Astrocyte (in vitro differentiated cells and primary cell): ENCODE data around the gene CABP4. TPM values are rescaled to one million over a fixed set of nuclear protein-coding genes. Genes with fewer than 3 reads are reported as not detected.
A peak's percentile ranks its signal among the peaks of the same experiment; 100 is the strongest.

Experiments
- DNase-seq: peaks from one replicate; pipeline ENCODE4 v3.0.0-alpha.2; 2010; ENCODE audit warnings: low read depth
- FAIRE-seq: peaks from 2 replicates; lab custom pipeline; 2011; peaks lifted over from hg19 to GRCh38; lab: Jason Lieb, UNC
- H2AFZ ChIP-seq: 2 replicates; pipeline ENCODE4 v1.6.0; 2012; ENCODE audit warnings: low read depth, low read length, inconsistent platforms
- H3K27ac ChIP-seq: 2 replicates; pipeline ENCODE4 v1.5.1; 2011; ENCODE audit warnings: low read depth, low read length, inconsistent platforms
- H3K27me3 ChIP-seq: 2 replicates; pipeline ENCODE4 v1.6.0; 2011; ENCODE audit warnings: low read length, inconsistent platforms; ENCODE audit not compliant: insufficient read depth
- H3K36me3 ChIP-seq: 2 replicates; pipeline ENCODE4 v1.5.1; 2011; ENCODE audit warnings: low read length, inconsistent platforms; ENCODE audit not compliant: insufficient read depth
- H3K4me1 ChIP-seq: 2 replicates; pipeline ENCODE4 v1.5.1; 2011; ENCODE audit warnings: low read length, inconsistent platforms; ENCODE audit not compliant: insufficient read depth
- H3K4me2 ChIP-seq: 2 replicates; pipeline ENCODE4 v1.6.0; 2012; ENCODE audit warnings: low read length, inconsistent platforms
- H3K4me3 ChIP-seq: 2 replicates; pipeline ENCODE4 v1.5.1; 2011; ENCODE audit warnings: low read depth, mild to moderate bottlenecking, low read length, inconsistent platforms; ENCODE audit not compliant: insufficient read depth
- H3K79me2 ChIP-seq: 2 replicates; pipeline ENCODE4 v1.6.0; 2012; ENCODE audit warnings: mild to moderate bottlenecking, low read length, inconsistent platforms; ENCODE audit not compliant: insufficient read depth
- H3K9ac ChIP-seq: 2 replicates; pipeline ENCODE4 v1.6.0; 2012; ENCODE audit warnings: mild to moderate bottlenecking, low read length, inconsistent platforms
- H3K9me3 ChIP-seq: 2 replicates; pipeline ENCODE4 v1.5.1; 2012; ENCODE audit warnings: low read depth, mild to moderate bottlenecking, low read length, inconsistent platforms; ENCODE audit not compliant: insufficient read depth
- H4K20me1 ChIP-seq: 2 replicates; pipeline ENCODE4 v1.6.0; 2012; ENCODE audit warnings: low read length, inconsistent platforms; ENCODE audit not compliant: insufficient read depth
- H3K27ac Mint-ChIP-seq: one replicate; pipeline ENCODE4 v1.8.0; 2021; ENCODE audit warnings: mild to moderate bottlenecking, mixed read lengths; ENCODE audit not compliant: unreplicated experiment
- H3K27me3 Mint-ChIP-seq: one replicate; pipeline ENCODE4 v1.8.0; 2021; ENCODE audit warnings: low read depth, mixed read lengths; ENCODE audit not compliant: unreplicated experiment
- H3K36me3 Mint-ChIP-seq: one replicate; pipeline ENCODE4 v1.8.0; 2021; ENCODE audit warnings: low read depth, mixed read lengths; ENCODE audit not compliant: unreplicated experiment
- H3K4me1 Mint-ChIP-seq: one replicate; pipeline ENCODE4 v1.8.0; 2021; ENCODE audit warnings: low read depth, mixed read lengths; ENCODE audit not compliant: unreplicated experiment
- H3K4me3 Mint-ChIP-seq: one replicate; pipeline ENCODE4 v1.8.0; 2021; ENCODE audit warnings: mild to moderate bottlenecking, moderate library complexity, mixed read lengths; ENCODE audit not compliant: unreplicated experiment
- H3K9me3 Mint-ChIP-seq: one replicate; pipeline ENCODE4 v1.8.0; 2021; ENCODE audit warnings: mild to moderate bottlenecking, mixed read lengths; ENCODE audit not compliant: unreplicated experiment
- CTCF ChIP-seq: IDR thresholded peaks from 2 replicates; pipeline ENCODE4 v1.5.1; 2011; ENCODE audit warnings: low read depth, mild to moderate bottlenecking, inconsistent platforms, low read length, moderate library complexity; ENCODE audit not compliant: insufficient read depth
- EZH2 ChIP-seq: IDR thresholded peaks from 2 replicates; pipeline ENCODE4 v1.6.1; 2012; ENCODE audit warnings: mild to moderate bottlenecking, low read length, inconsistent platforms; ENCODE audit not compliant: insufficient read depth
- total RNA-seq: library from RNA; stranded (reverse); gene quantifications from 2 replicates; pipeline ENCODE4 v1.2.1, GENCODE V29; 2021

The CABP4 gene
- total RNA-seq, 1 donor from 2014 or later = not detected

GRCh38 chr11:67412495-67413179, 42.5 kb upstream of the CABP4 start:
- FAIRE-seq (no peak), DNase-seq (no peak)
- Histone ChIP-seq H2AFZ (no peak overlapping the region), H3K9ac (no peak overlapping the region), H3K4me3 (no peak overlapping the region), H3K36me3 (no peaks in the 10 kb centered on the region), H3K27me3 (peaks cover 21% of the 10 kb centered on the region), H3K79me2 (no peaks in the 10 kb centered on the region), H4K20me1 (no peaks in the 10 kb centered on the region), H3K4me2 (no peak overlapping the region), H3K9me3 (no peaks in the 10 kb centered on the region), H3K4me1 (peaks cover 4% of the 10 kb centered on the region), H3K27ac (no peak overlapping the region)
- H3K27me3 Mint-ChIP-seq = peaks cover 28% of the 10 kb centered on the region
- H3K4me3 Mint-ChIP-seq = no peak overlapping the region
- H3K27ac Mint-ChIP-seq = no peak overlapping the region
- no peaks in the 10 kb centered on the region for H3K9me3 Mint-ChIP-seq
- peaks cover 2% of the 10 kb centered on the region for H3K36me3 Mint-ChIP-seq
- TF ChIP-seq CTCF = no peak
- TF ChIP-seq EZH2 = no peak
- peaks cover 4% of the 10 kb centered on the region for H3K4me1 Mint-ChIP-seq

GRCh38 chr11:67413266-67413849, 41.8 kb upstream of the CABP4 start:
- Mint-ChIP-seq H3K4me1 (peaks cover 4% of the 10 kb centered on the region), H3K4me3 (peak overlapping the region; percentile 20), H3K36me3 (peaks cover 2% of the 10 kb centered on the region), H3K9me3 (no peaks in the 10 kb centered on the region), H3K27ac (no peak overlapping the region), H3K27me3 (peaks cover 28% of the 10 kb centered on the region)
- H4K20me1 ChIP-seq = no peaks in the 10 kb centered on the region
- no peaks in the 10 kb centered on the region for H3K36me3 ChIP-seq
- H3K4me1 ChIP-seq = peaks cover 4% of the 10 kb centered on the region
- no peak overlapping the region for H3K9ac ChIP-seq
- H3K4me3 ChIP-seq = no peak overlapping the region
- H3K4me2 ChIP-seq = no peak overlapping the region
- no peaks in the 10 kb centered on the region for H3K79me2 ChIP-seq
- no peak overlapping the region for H2AFZ ChIP-seq
- DNase-seq (no peak), FAIRE-seq (no peak)
- no peak overlapping the region for H3K27ac ChIP-seq
- H3K27me3 ChIP-seq = peaks cover 21% of the 10 kb centered on the region
- TF ChIP-seq CTCF = no peak
- TF ChIP-seq EZH2 = no peak
- no peaks in the 10 kb centered on the region for H3K9me3 ChIP-seq
